CD4-positive, alpha-beta T cell treated with Interleukin-15 for 4 hours (primary cell): ENCODE results near the gene HSPB7.
A peak's percentile ranks its signal among the peaks of the same experiment; 100 is the strongest.
"Not testable (repeated sequence)": the region's sequence is repeated elsewhere in the genome, so short reads cannot be mapped to it uniquely, and the experiment has no call there.

Experiments
- DNase-seq: peaks from one replicate; pipeline ENCODE4 v3.0.0-alpha.2; 2020; ENCODE audit warnings: low spot score

The HSPB7 gene

GRCh38 chr1:16006552-16007485 is 11.0 kb downstream of the HSPB7 start:
- no peak for DNase-seq

GRCh38 chr1:16006010-16006409 is 11.8 kb downstream of the HSPB7 start:
- no peak for DNase-seq

- DNase-seq = no peak
These were observed 12.2 kb downstream of the HSPB7 start for GRCh38 chr1:16005597-16005996.

GRCh38 chr1:16001274-16001673 is 16.6 kb downstream of the HSPB7 start:
- not testable (repeated sequence) for DNase-seq

- DNase-seq = no peak
These were observed 18.9 kb downstream of the HSPB7 start for GRCh38 chr1:15998929-15999328.

- no peak for DNase-seq
These were observed 20.1 kb downstream of the HSPB7 start for GRCh38 chr1:15997637-15998280.

GRCh38 chr1:15997076-15997585 is 20.7 kb downstream of the HSPB7 start:
- no peak for DNase-seq

GRCh38 chr1:15994590-15995351 is 23.1 kb downstream of the HSPB7 start:
- DNase-seq = peak; percentile 44

- no peak for DNase-seq
These were observed 23.8 kb downstream of the HSPB7 start for GRCh38 chr1:15994081-15994480.

- DNase-seq = no peak
These were observed 24.2 kb downstream of the HSPB7 start for GRCh38 chr1:15993666-15994065.

- DNase-seq = no peak
These were observed 25.0 kb downstream of the HSPB7 start for GRCh38 chr1:15992582-15993500.

- DNase-seq = no peak
These were observed 25.7 kb downstream of the HSPB7 start for GRCh38 chr1:15992187-15992553.

GRCh38 chr1:15991427-15992186 is 26.2 kb downstream of the HSPB7 start:
- DNase-seq = no peak

- no peak for DNase-seq
These were observed 28.1 kb downstream of the HSPB7 start for GRCh38 chr1:15989776-15990175.

GRCh38 chr1:15988856-15989736 is 28.7 kb downstream of the HSPB7 start:
- DNase-seq = no peak

- DNase-seq = no peak
These were observed 32.1 kb downstream of the HSPB7 start for GRCh38 chr1:15985611-15986297.

- DNase-seq = no peak
These were observed 34.6 kb downstream of the HSPB7 start for GRCh38 chr1:15983275-15983674.

GRCh38 chr1:15981679-15982078 is 36.2 kb downstream of the HSPB7 start:
- no peak for DNase-seq

GRCh38 chr1:15977947-15978346 is 39.9 kb downstream of the HSPB7 start:
- DNase-seq = not testable (repeated sequence)
